ENCODE measurements around the gene RARG. TPM values are rescaled to one million over a fixed set of nuclear protein-coding genes. Genes with fewer than 3 reads are reported as not detected.
"Not testable (repeated sequence)": the region's sequence is repeated elsewhere in the genome, so short reads cannot be mapped to it uniquely, and the experiment has no call there.

The RARG gene
- total and polyA plus RNA-seq, 7 donors = 3.7 to 10.8 (median 6.2) TPM

DNA sequence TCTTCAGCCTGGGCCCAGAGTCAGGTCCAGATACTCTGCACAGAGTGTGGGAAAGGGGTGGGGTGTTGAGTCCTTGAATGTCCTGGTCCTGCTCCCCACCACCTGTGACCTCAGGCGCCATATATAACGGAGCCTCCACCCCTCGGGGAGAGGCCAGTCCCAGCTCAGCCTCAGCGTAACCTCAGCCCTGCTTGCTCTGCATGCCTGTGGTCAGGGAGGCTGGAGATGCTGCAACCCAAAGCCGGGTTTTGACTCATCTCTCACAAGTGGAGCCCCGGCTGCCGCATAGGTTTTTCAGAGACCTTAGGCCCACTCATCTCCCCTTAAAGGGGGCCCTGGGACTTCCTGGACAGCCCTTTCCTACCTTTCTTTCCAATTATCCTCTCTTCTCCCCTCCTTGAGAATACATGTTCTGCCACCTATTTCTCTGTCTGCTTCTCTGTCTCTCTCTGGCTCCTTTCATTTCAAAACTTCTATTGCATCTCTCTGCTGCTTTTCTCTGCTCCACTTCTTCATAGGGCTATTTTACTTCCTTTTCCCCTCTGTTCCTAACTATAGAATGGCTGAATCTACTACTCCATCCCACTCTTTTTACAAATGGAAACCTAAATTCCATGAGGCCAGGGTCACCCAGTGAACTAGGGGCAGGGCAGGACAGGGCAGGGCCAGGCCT is 26.1 kb downstream of the RARG start:
- H3K27ac ChIP-seq = no peak overlapping the region
- no peaks in the 10 kb centered on the region for H3K9me3 ChIP-seq
- TF ChIP-seq, protein P1, sequence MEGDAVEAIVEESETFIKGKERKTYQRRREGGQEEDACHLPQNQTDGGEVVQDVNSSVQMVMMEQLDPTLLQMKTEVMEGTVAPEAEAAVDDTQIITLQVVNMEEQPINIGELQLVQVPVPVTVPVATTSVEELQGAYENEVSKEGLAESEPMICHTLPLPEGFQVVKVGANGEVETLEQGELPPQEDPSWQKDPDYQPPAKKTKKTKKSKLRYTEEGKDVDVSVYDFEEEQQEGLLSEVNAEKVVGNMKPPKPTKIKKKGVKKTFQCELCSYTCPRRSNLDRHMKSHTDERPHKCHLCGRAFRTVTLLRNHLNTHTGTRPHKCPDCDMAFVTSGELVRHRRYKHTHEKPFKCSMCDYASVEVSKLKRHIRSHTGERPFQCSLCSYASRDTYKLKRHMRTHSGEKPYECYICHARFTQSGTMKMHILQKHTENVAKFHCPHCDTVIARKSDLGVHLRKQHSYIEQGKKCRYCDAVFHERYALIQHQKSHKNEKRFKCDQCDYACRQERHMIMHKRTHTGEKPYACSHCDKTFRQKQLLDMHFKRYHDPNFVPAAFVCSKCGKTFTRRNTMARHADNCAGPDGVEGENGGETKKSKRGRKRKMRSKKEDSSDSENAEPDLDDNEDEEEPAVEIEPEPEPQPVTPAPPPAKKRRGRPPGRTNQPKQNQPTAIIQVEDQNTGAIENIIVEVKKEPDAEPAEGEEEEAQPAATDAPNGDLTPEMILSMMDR (IDR thresholded peaks at IDR 0.05) = no peak
- H3K4me3 ChIP-seq = no peak overlapping the region
- intact Hi-C loops (cut with DNase I) = no loop called here
- DNase-seq (no peak), ATAC-seq (peak in 3 of 4 donors; percentile 80 to 86 (median 81))
- 62 to 73% (median 64%) methylated on average over 7 of the region's 7 CpGs for WGBS, 3 donors
- H3K36me3 ChIP-seq (ENCODE audit: insufficient read depth in 1 of 2, low read depth in 1 of 2) = peaks cover 0 to 10% of the 10 kb centered on the region in 2 donors
- no peaks in the 10 kb centered on the region for H3K27me3 ChIP-seq (ENCODE audit: insufficient read depth in 3 of 3, low read length in 2 of 3)
- H3K4me1 ChIP-seq = no peaks in the 10 kb centered on the region

DNA sequence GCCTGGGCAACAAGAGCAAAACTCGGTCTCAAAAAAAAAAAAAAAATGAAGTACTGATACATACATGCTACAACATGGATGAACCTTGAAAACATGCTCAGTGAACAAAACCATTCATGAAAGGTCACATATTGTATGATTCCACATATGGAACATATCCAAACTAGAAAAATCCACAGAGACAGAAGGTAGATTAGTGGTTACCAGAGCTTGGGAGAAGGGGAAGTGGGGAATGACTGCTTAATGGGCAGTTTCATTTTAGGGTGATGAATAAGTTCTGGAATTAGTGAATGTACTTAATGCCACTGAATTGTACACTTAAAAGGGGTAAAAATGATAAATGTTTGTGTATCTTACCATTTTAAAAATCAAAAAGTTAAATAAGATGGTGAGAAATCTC is 27.7 kb downstream of the RARG start:
- DNase-seq (no peak), ATAC-seq (no peak)
- Histone ChIP-seq H3K27ac (no peak overlapping the region), H3K27me3 (ENCODE audit: insufficient read depth in 3 of 3, low read length in 2 of 3) (no peaks in the 10 kb centered on the region), H3K9me3 (no peaks in the 10 kb centered on the region), H3K4me3 (no peak overlapping the region), H3K4me1 (no peaks in the 10 kb centered on the region), H3K36me3 (ENCODE audit: insufficient read depth in 1 of 2, low read depth in 1 of 2) (no peaks in the 10 kb centered on the region)
- 90 to 100% (median 100%) methylated on average over 1 of the region's 1 CpG for WGBS, 3 donors
- TF ChIP-seq, protein P1 (IDR thresholded peaks at IDR 0.05) = no peak
- intact Hi-C loops (cut with DNase I) = no loop called here

DNA sequence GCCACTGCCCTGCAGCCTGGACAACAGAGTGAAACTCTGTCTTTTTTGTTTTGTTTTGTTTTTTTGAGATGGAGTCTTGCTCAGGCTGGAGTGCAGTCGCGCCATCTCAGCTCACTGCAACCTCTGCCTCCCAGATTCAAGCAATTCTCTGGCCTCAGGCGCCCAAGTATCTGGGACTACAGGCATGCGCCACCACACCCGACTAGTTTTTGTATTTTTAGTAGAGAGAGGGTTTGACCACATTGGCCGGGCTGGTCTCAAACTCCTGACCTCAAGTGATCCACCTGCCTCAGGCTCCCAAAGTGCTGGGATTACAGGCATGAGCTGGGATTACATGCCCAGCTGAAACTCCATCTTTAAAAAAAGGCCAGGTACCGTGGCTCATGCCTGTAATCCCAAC is 29.7 kb downstream of the RARG start:
- ATAC-seq; H3K36me3 ChIP-seq (ENCODE audit: insufficient read depth in 1 of 2, low read depth in 1 of 2); intact Hi-C loops (cut with DNase I); H3K9me3 ChIP-seq; H3K4me3 ChIP-seq; DNase-seq; H3K4me1 ChIP-seq; H3K27ac ChIP-seq; H3K27me3 ChIP-seq (ENCODE audit: insufficient read depth in 3 of 3, low read length in 2 of 3): not testable (repeated sequence)
- 84 to 91% (median 88%) methylated on average over 7 of the region's 7 CpGs for WGBS, 3 donors

DNA sequence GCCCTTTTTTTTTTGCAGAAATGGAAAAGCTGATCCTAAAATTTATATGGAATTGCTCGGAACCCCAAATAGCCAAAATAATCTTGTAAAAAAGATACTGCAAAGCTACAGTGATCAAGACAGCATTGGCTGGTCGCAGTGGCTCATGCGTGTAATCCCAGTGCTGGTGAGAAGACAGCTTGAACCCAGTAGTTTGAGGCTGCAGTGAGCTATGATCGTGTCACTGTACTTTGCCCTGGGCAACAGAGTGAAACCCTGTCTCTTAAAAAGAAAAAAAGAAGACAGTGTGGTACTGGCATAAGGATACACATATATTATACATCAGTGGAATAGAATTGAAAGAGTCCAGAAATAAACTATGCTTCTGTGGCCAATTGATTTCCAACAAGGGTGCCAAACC is 30.4 kb downstream of the RARG start:
- intact Hi-C loops (cut with DNase I) = no loop called here
- Histone ChIP-seq H3K9me3 (no peaks in the 10 kb centered on the region), H3K27me3 (ENCODE audit: insufficient read depth in 3 of 3, low read length in 2 of 3) (no peaks in the 10 kb centered on the region), H3K4me3 (no peak overlapping the region), H3K4me1 (no peaks in the 10 kb centered on the region), H3K27ac (no peak overlapping the region), H3K36me3 (ENCODE audit: insufficient read depth in 1 of 2, low read depth in 1 of 2) (no peaks in the 10 kb centered on the region)
- no peak for ATAC-seq
- no peak for DNase-seq
- TF ChIP-seq, protein P1 (IDR thresholded peaks at IDR 0.05) = no peak
- WGBS, 3 donors = 80 to 84% (median 82%) methylated on average over 4 of the region's 4 CpGs

DNA sequence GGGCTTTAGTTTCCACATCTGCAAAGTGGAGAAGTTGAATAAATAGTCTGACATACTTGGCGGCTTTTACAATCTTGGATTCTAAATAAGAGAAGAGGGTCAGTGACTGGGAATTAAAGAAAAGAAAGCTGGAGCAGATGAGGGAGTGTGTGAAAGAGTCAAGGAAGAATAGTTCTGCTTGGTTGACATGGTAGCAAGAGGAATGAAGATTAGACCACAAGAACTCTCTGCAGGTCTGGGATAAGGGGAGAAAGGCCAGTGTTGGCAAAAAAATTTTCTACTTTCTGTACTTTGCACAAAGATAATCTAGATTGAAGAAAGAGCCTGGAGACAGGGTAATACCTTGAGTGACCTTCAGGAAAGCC is 30.9 kb downstream of the RARG start:
- H3K27me3 ChIP-seq (ENCODE audit: insufficient read depth in 3 of 3, low read length in 2 of 3) = no peaks in the 10 kb centered on the region
- no peak overlapping the region for H3K4me3 ChIP-seq
- H3K27ac ChIP-seq = no peak overlapping the region
- intact Hi-C loops (cut with DNase I) = no loop called here
- TF ChIP-seq, protein P1 (IDR thresholded peaks at IDR 0.05) = no peak
- H3K4me1 ChIP-seq = no peaks in the 10 kb centered on the region
- ATAC-seq = no peak
- no peaks in the 10 kb centered on the region for H3K9me3 ChIP-seq
- no peaks in the 10 kb centered on the region for H3K36me3 ChIP-seq (ENCODE audit: insufficient read depth in 1 of 2, low read depth in 1 of 2)
- DNase-seq = no peak
- 78 to 93% (median 89%) methylated on average over 1 of the region's 1 CpG for WGBS, 3 donors
